HepG2 (cell line): ENCODE measurements around the gene ASIC3. TPM values are rescaled to one million over a fixed set of nuclear protein-coding genes. Genes with fewer than 3 reads are reported as not detected.
A peak's percentile ranks its signal among the peaks of the same experiment; 100 is the strongest.

Experiments
- CEBPB ChIP-seq: IDR thresholded peaks from 2 replicates; pipeline ENCODE4 v1.6.1; 2011; ENCODE audit warnings: low read depth, low read length, improper control_type of control experiment, borderline replicate concordance
- CREM ChIP-seq, 2 experiments: sonication (generic) in 1 of 2; formaldehyde crosslinking in 1 of 2; IDR thresholded peaks; 2 replicates each; pipeline versions ENCODE4 v1.4.0 to v1.6.1; 2016 to 2020; ENCODE audit warnings: antibody characterized with exemption in 1 of 2, mild to moderate bottlenecking in 1 of 2, missing genetic modification reagents in 1 of 2
- CSRNP1 ChIP-seq: sonication (generic); formaldehyde crosslinking; IDR thresholded peaks from 2 replicates; pipeline ENCODE4 v1.8.1; 2023; ENCODE audit warnings: mild to moderate bottlenecking, missing genetic modification reagents
- FOXC1 ChIP-seq: sonication (generic); formaldehyde crosslinking; IDR thresholded peaks from 2 replicates; pipeline ENCODE4 v1.8.0; 2022; ENCODE audit warnings: mild to moderate bottlenecking, missing genetic modification reagents, borderline replicate concordance
- MLLT10 ChIP-seq: sonication (generic); formaldehyde crosslinking; IDR thresholded peaks from 2 replicates; pipeline ENCODE4 v1.4.0; 2020; ENCODE audit warnings: missing genetic modification reagents
- MYNN ChIP-seq: sonication (generic); formaldehyde crosslinking; IDR thresholded peaks from 2 replicates; pipeline ENCODE4 v1.4.0; 2020; ENCODE audit warnings: mild to moderate bottlenecking, low read depth, missing genetic modification reagents
- MYPOP ChIP-seq: sonication (generic); formaldehyde crosslinking; IDR thresholded peaks from 2 replicates; pipeline ENCODE4 v1.8.1; 2023; ENCODE audit warnings: mild to moderate bottlenecking, moderate library complexity, missing genetic modification reagents
- NFIB ChIP-seq: sonication (generic); formaldehyde crosslinking; IDR thresholded peaks from 2 replicates; pipeline ENCODE4 v1.9.0; 2021; ENCODE audit warnings: missing genetic modification reagents, mild to moderate bottlenecking, borderline replicate concordance
- NFRKB ChIP-seq: fragments of 450-650 bp; IDR thresholded peaks from 2 replicates; pipeline ENCODE4 v1.6.1; 2017
- NRL ChIP-seq: sonication (generic); formaldehyde crosslinking; IDR thresholded peaks from 2 replicates; pipeline ENCODE4 v1.5.0; 2020; ENCODE audit warnings: missing genetic modification reagents, mild to moderate bottlenecking, moderate library complexity, borderline replicate concordance
- POLR2A ChIP-seq, 2 experiments: IDR thresholded peaks; 2 replicates each; pipeline ENCODE4 v1.6.1; 2011; ENCODE audit warnings: low read depth in 2 of 2, low read length in 2 of 2, mild to moderate bottlenecking in 1 of 2, moderate library complexity in 1 of 2; ENCODE audit not compliant: insufficient read depth in 1 of 2
- RORA ChIP-seq: sonication (generic); formaldehyde crosslinking; IDR thresholded peaks from 2 replicates; pipeline ENCODE4 v1.5.0; 2020; ENCODE audit warnings: mild to moderate bottlenecking, missing genetic modification reagents, moderate library complexity
- RXRB ChIP-seq: IDR thresholded peaks from 2 replicates; pipeline ENCODE4 v1.6.1; 2016; ENCODE audit warnings: borderline replicate concordance, missing genetic modification reagents, missing compliant biosample characterization
- SIN3B ChIP-seq: fragments of 150-350 bp; IDR thresholded peaks from 2 replicates; pipeline ENCODE4 v1.6.1; 2014; ENCODE audit warnings: low read length
- SNAI1 ChIP-seq: sonication (generic); formaldehyde crosslinking; IDR thresholded peaks from 2 replicates; pipeline ENCODE4 v1.5.0; 2020; ENCODE audit warnings: mild to moderate bottlenecking, missing genetic modification reagents, borderline replicate concordance
- TCF7 ChIP-seq: sonication (generic); IDR thresholded peaks from 2 replicates; pipeline ENCODE4 v1.6.1; 2016; ENCODE audit warnings: antibody characterized with exemption, low read depth
- TGIF2 ChIP-seq: IDR thresholded peaks from 2 replicates; pipeline ENCODE4 v1.6.1; 2016; ENCODE audit warnings: control low read depth, missing compliant biosample characterization
- TRIM24 ChIP-seq: sonication (generic); formaldehyde crosslinking; IDR thresholded peaks from 2 replicates; pipeline ENCODE4 v1.8.0; 2022; ENCODE audit warnings: mild to moderate bottlenecking, missing genetic modification reagents
- U2AF1 ChIP-seq: fragments of 200-400 bp; formaldehyde crosslinking; optimal IDR thresholded peaks from 2 replicates; pipeline ENCODE3; 2017; ENCODE audit warnings: mild to moderate bottlenecking, low read depth, low read length
- U2AF2 ChIP-seq: fragments of 200-400 bp; formaldehyde crosslinking; IDR thresholded peaks from 2 replicates; pipeline ENCODE4 v1.6.1; 2017; ENCODE audit warnings: low read depth, mild to moderate bottlenecking, low read length
- ZBTB21 ChIP-seq: sonication (generic); formaldehyde crosslinking; IDR thresholded peaks from 2 replicates; pipeline ENCODE4 v1.4.0; 2020; ENCODE audit warnings: missing genetic modification reagents
- ZBTB7B ChIP-seq: sonication (generic); formaldehyde crosslinking; IDR thresholded peaks from 2 replicates; pipeline ENCODE4 v1.4.0; 2020; ENCODE audit warnings: missing genetic modification reagents
- ZFP62 ChIP-seq: sonication (generic); formaldehyde crosslinking; IDR thresholded peaks from 2 replicates; pipeline ENCODE4 v1.4.0; 2020; ENCODE audit warnings: missing genetic modification reagents
- ZFYVE20 ChIP-seq: sonication (generic); formaldehyde crosslinking; IDR thresholded peaks from 2 replicates; pipeline ENCODE4 v1.8.0; 2023; ENCODE audit warnings: low read depth, mild to moderate bottlenecking, moderate library complexity, missing genetic modification reagents, borderline replicate concordance
- ZNF224 ChIP-seq: sonication (generic); formaldehyde crosslinking; IDR thresholded peaks from 2 replicates; pipeline ENCODE4 v1.5.0; 2020; ENCODE audit warnings: mild to moderate bottlenecking, missing genetic modification reagents
- ZNF451 ChIP-seq: sonication (generic); formaldehyde crosslinking; IDR thresholded peaks from 2 replicates; pipeline ENCODE4 v1.5.0; 2020; ENCODE audit warnings: mild to moderate bottlenecking, missing genetic modification reagents
- ZNF549 ChIP-seq: sonication (generic); formaldehyde crosslinking; IDR thresholded peaks from 2 replicates; pipeline ENCODE4 v1.5.0; 2020; ENCODE audit warnings: missing genetic modification reagents
- ZNF776 ChIP-seq: sonication (generic); formaldehyde crosslinking; IDR thresholded peaks from 2 replicates; pipeline ENCODE4 v1.4.0; 2020; ENCODE audit warnings: mild to moderate bottlenecking, missing genetic modification reagents
- ZNF792 ChIP-seq: IDR thresholded peaks from 2 replicates; pipeline ENCODE4 v1.6.1; 2016
- ZNF839 ChIP-seq: sonication (generic); formaldehyde crosslinking; IDR thresholded peaks from 2 replicates; pipeline ENCODE4 v1.4.0; 2020; ENCODE audit warnings: missing genetic modification reagents, mild to moderate bottlenecking, borderline replicate concordance
- ZNF891 ChIP-seq: sonication (generic); formaldehyde crosslinking; IDR thresholded peaks from 2 replicates; pipeline ENCODE4 v1.5.0; 2020; ENCODE audit warnings: mild to moderate bottlenecking, missing genetic modification reagents
- polyA plus RNA-seq, 8 experiments: library from polyadenylated mRNA; depleted of rRNA in 3 of 8; stranded (reverse) in 7 of 8; unstranded in 1 of 8; fragments of >200 nt; fragmentation: Illumina TruSeq in 4 of 8; extraction: Trizol in 4 of 8; gene quantifications; 2 replicates each; pipeline versions ENCODE4 v1.2.1 to v1.2.3, GENCODE V29; 2011 to 2016; ENCODE audit warnings: low read depth in 4 of 8, missing spikeins in 1 of 8, mixed read lengths in 1 of 8; ENCODE audit not compliant: insufficient read depth in 1 of 8
- total RNA-seq, 5 experiments: library from RNA; depleted of rRNA; stranded (reverse); fragments of >200 nt; fragmentation: Illumina TruSeq; extraction: Trizol; gene quantifications; 2 replicates each; pipeline ENCODE4 v1.2.3, GENCODE V29; 2016; ENCODE audit warnings: low read depth in 1 of 5

ASIC3 gene
- total and polyA plus RNA-seq, 2 of the 13 experiments (the other 11 are each of a cell fraction or from before 2014, with no cell fraction given) = 0.51 TPM; not detected in 1

- TF ChIP-seq CSRNP1 (CRISPR knock-in tag) = no peak
- no peak for TF ChIP-seq TCF7
- TF ChIP-seq ZBTB7B (CRISPR knock-in tag) = 0 out of 2 replicates have a peak, but pooled peaks have one; percentile 2
- peak; percentile 39; the same call in 1 of the 2 replicates for TF ChIP-seq FOXC1 (CRISPR knock-in tag)
- TF ChIP-seq POLR2A (IDR thresholded peaks at IDR 0.05; ENCODE audit: insufficient read depth in 1 of 2, low read depth in 2 of 2, low read length in 2 of 2) = no peak
- TF ChIP-seq RXRB (CRISPR knock-in tag) = no peak
- TF ChIP-seq ZNF451 (CRISPR knock-in tag) = no peak
- TF ChIP-seq SIN3B = no peak
- no peak for TF ChIP-seq ZNF776
- no peak for TF ChIP-seq MYPOP (CRISPR knock-in tag)
- no peak for TF ChIP-seq NFIB (CRISPR knock-in tag)
- TF ChIP-seq ZFP62 (CRISPR knock-in tag) = no peak
- TF ChIP-seq ZNF792 = no peak
- TF ChIP-seq ZFYVE20 (CRISPR knock-in tag) = no peak
- TF ChIP-seq MYNN (CRISPR knock-in tag) = no peak
- TF ChIP-seq U2AF1 = no peak
- no peak for TF ChIP-seq NFRKB
- TF ChIP-seq ZNF224 (CRISPR knock-in tag) = no peak
- no peak for TF ChIP-seq SNAI1 (CRISPR knock-in tag)
- no peak for TF ChIP-seq MLLT10
- TF ChIP-seq CREM (IDR thresholded peaks at IDR 0.05) = no peak
- TF ChIP-seq CREM (CRISPR knock-in tag; IDR thresholded peaks at IDR 0.05) = no peak
- TF ChIP-seq ZNF891 = 0 out of 2 replicates have a peak, but pooled peaks have one; percentile 39
- TF ChIP-seq CEBPB = no peak
- TF ChIP-seq ZNF839 (CRISPR knock-in tag) = no peak
- no peak for TF ChIP-seq NRL
- no peak for TF ChIP-seq U2AF2
- TF ChIP-seq ZNF549 (CRISPR knock-in tag) = no peak
- no peak for TF ChIP-seq RORA
- no peak for TF ChIP-seq ZBTB21 (CRISPR knock-in tag)
- TF ChIP-seq TGIF2 = no peak
- TF ChIP-seq TRIM24 (CRISPR knock-in tag) = no peak
These were observed 34.1 kb downstream of the ASIC3 start (continued) for GRCh38 chr7:151082141-151083070.
